PC-9 (cell line): Measurements from ENCODE around the gene CXXC5. TPM values are rescaled to one million over a fixed set of nuclear protein-coding genes. Genes with fewer than 3 reads are reported as not detected.

ENCODE experiments used
- BruUV-seq: library from RNA; stranded (reverse); fragments of 400-500 nt; replicated peaks from 2 replicates; lab custom pipeline; 2021; lab: Mats Ljungman, UMichigan
- CTCF ChIA-PET: fragments of 300-600 bp; sonication (Branson Sonifier 250); formaldehyde crosslinking; loops from one replicate; lab custom pipeline; 2022; ENCODE audit warnings: antibody characterized with exemption; lab: Charles Lee
- POLR2A ChIA-PET: fragments of 300-600 bp; sonication (Branson Sonifier 250); formaldehyde crosslinking; loops from one replicate; lab custom pipeline; 2022; ENCODE audit warnings: antibody characterized with exemption; ENCODE audit not compliant: unreplicated experiment; lab: Charles Lee
- DNase-seq, 2 experiments: peaks; one replicate each; pipeline versions ENCODE4 v3.0.0 to v3.0.0-alpha.2; 2015 to 2022; ENCODE audit warnings: mixed read lengths in 1 of 2
- H2AFZ ChIP-seq: fragments of 200-600 bp; sonication (generic); 2 replicates; pipeline ENCODE4 v1.8.1; 2017; ENCODE audit warnings: antibody characterized with exemption
- H3F3A ChIP-seq: fragments of 200-600 bp; sonication (generic); 2 replicates; pipeline ENCODE4 v1.8.1; 2017; ENCODE audit warnings: antibody characterized with exemption, mild to moderate bottlenecking, low read depth; ENCODE audit not compliant: insufficient read depth
- H3K27ac ChIP-seq: fragments of 200-600 bp; sonication (generic); 2 replicates; pipeline ENCODE4 v1.6.1; 2016; ENCODE audit warnings: mixed run types
- H3K27me3 ChIP-seq: fragments of 200-600 bp; sonication (generic); 2 replicates; pipeline ENCODE4 v1.6.1; 2016; ENCODE audit warnings: low read depth, mixed run types; ENCODE audit not compliant: insufficient read depth
- H3K36me3 ChIP-seq: fragments of 200-600 bp; sonication (generic); 2 replicates; pipeline ENCODE4 v1.6.1; 2016; ENCODE audit warnings: low read depth, mixed run types
- H3K4me1 ChIP-seq: fragments of 200-600 bp; sonication (generic); replicated peaks from 2 replicates; pipeline ENCODE4 v1.6.1; 2016; ENCODE audit warnings: mixed run types; ENCODE audit not compliant: insufficient read depth
- H3K4me2 ChIP-seq: fragments of 200-600 bp; sonication (generic); 2 replicates; pipeline ENCODE4 v1.6.1; 2017; ENCODE audit warnings: mixed run types
- H3K4me3 ChIP-seq: fragments of 200-600 bp; sonication (generic); 2 replicates; pipeline ENCODE4 v1.6.1; 2016; ENCODE audit warnings: mixed run types
- H3K79me2 ChIP-seq: fragments of 200-600 bp; sonication (generic); 2 replicates; pipeline ENCODE4 v1.6.1; 2017; ENCODE audit warnings: low read depth, mixed run types
- H3K9me2 ChIP-seq: fragments of 200-600 bp; sonication (generic); 2 replicates; pipeline ENCODE4 v1.8.1; 2017; ENCODE audit warnings: mild to moderate bottlenecking; ENCODE audit not compliant: insufficient read depth
- H3K9me3 ChIP-seq: fragments of 200-600 bp; sonication (generic); 2 replicates; pipeline ENCODE4 v1.8.1; 2016; ENCODE audit warnings: low read depth; ENCODE audit not compliant: insufficient read depth
- H4K20me1 ChIP-seq: fragments of 200-600 bp; sonication (generic); 2 replicates; pipeline ENCODE4 v1.8.1; 2017; ENCODE audit not compliant: insufficient read depth
- EZH2 ChIP-seq: fragments of 200-600 bp; sonication (generic); IDR thresholded peaks from 2 replicates; pipeline ENCODE4 v1.8.0; 2017; ENCODE audit warnings: antibody characterized with exemption, low read depth
- intact Hi-C: fragments of 100-400 bp; cut with micrococcal nuclease; formaldehyde crosslinking; loops from one replicate; pipeline ENCODE4 v1.10.0; 2022; ENCODE audit not compliant: unreplicated experiment
- total RNA-seq: library from RNA; stranded (reverse); gene quantifications from 2 replicates; pipeline ENCODE4 v1.2.3, GENCODE V29; 2021
- TF ChIP-seq, protein P1 (sequence below): fragments of 200-600 bp; sonication (generic); conservative IDR thresholded peaks from 2 replicates; pipeline ENCODE4 v1.6.1; 2017; ENCODE audit warnings: mixed run types, antibody characterized with exemption, mild to moderate bottlenecking, moderate library complexity

The CXXC5 gene
- total RNA-seq, 1 experiment from 2014 or later = 59.9 TPM

DNA sequence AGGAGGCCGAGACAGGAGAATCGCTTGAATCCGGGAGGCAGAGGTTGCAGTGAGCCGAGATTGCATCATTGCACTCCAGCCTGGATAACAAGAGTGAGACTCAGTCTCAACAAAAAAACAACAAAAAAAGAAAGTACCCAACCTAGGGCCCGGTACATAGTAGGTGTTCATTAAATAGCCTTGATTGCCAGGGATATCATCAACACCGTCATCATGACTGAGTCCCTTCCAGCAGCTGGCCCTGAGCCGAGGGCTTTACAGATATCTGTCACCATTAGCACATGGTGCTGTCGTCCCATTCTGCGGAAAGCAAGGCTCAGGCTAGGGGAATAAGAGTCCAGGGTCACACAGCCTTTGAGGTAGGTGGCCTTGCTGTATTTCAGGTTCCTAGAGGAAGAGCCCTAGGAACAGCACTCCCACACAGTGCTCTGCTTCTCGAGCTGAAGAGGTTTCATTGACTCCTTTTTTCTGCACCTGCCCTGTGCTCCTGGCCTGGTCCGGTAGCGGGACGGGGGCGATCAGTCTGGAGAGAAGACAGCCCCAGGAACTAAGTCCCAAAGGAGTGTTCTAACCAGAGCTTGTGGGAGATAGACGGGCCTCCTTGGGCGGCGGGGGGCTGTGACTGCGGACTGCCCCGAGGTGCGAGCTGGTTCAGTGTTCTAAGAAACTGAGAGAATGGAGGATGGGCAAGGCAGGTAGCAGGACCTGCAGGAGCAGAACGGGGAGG, 48.2 kb downstream of the CXXC5 start:
- Histone ChIP-seq H3K9me2 (no peaks in the 10 kb centered on the region), H2AFZ (peak overlapping the region; percentile 59; the same call in 1 of the 2 replicates), H3K9me3 (no peaks in the 10 kb centered on the region), H3K4me2 (peak overlapping the region; percentile 70), H4K20me1 (no peaks in the 10 kb centered on the region), H3K79me2 (no peaks in the 10 kb centered on the region), H3K27me3 (peaks cover 15% of the 10 kb centered on the region; the same call in 1 of the 2 replicates), H3F3A (peaks cover 11% of the 10 kb centered on the region; the same call in 1 of the 2 replicates), H3K4me1 (peaks cover 4% of the 10 kb centered on the region; the same call in 1 of the 2 replicates), H3K27ac (no peak overlapping the region), H3K4me3 (peak overlapping the region; percentile 45; the same call in 1 of the 2 replicates), H3K36me3 (no peaks in the 10 kb centered on the region)
- intact Hi-C loops = loop anchor here (2.0 kb wide), 2 partner anchors 48 to 68 kb away; partner anchors contain the start of gene CXXC5
- TF ChIP-seq, protein P1, sequence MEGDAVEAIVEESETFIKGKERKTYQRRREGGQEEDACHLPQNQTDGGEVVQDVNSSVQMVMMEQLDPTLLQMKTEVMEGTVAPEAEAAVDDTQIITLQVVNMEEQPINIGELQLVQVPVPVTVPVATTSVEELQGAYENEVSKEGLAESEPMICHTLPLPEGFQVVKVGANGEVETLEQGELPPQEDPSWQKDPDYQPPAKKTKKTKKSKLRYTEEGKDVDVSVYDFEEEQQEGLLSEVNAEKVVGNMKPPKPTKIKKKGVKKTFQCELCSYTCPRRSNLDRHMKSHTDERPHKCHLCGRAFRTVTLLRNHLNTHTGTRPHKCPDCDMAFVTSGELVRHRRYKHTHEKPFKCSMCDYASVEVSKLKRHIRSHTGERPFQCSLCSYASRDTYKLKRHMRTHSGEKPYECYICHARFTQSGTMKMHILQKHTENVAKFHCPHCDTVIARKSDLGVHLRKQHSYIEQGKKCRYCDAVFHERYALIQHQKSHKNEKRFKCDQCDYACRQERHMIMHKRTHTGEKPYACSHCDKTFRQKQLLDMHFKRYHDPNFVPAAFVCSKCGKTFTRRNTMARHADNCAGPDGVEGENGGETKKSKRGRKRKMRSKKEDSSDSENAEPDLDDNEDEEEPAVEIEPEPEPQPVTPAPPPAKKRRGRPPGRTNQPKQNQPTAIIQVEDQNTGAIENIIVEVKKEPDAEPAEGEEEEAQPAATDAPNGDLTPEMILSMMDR = no peak
- TF ChIP-seq EZH2 = no peak
- BruUV-seq = no TSS peak
- POLR2A ChIA-PET = interaction anchor here (0.6 kb wide), 1 partner anchor 46 kb away, joined by 5 read pairs; no protein-coding TSS in a partner anchor
- no peak for DNase-seq
- CTCF ChIA-PET = no interaction called here

DNA sequence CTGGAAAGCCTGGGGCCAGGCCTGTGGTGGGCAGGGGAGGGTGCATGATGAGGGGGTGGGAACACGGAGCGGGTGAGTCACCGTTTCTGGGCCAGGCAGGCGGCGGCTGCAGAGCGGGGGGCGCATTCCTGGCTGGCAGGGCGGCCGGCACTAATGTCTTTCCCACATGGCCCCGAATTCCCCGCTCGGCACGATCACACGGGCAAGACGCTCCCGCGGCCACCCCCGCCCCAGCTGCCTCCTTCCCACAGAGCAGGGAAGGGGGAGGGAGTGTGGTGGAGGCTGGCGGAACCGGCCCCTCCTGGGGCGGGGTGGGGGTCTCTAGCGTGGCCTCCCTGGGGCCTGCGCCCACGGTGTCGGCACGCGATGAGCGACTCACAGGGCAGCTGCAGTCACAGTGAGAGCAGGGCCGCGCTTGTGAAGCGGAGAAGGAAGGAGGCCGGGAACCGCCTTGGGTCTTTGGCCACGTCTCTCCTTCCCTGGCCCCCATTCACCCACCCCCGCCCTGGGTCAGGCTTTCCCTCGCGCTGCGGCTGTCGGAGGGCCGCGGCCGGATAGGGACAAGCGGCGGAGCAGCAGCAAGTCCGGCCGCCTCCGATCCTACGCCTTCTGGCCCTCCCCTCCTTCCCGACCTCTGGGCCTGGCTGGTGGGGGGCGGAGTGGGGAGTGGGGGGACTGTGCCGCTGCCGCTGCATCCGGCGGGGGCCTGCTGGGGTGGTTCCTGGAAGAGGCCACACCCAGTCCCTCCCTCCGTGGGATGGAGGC, 48.9 kb downstream of the CXXC5 start:
- H3K9me3 ChIP-seq = no peaks in the 10 kb centered on the region
- peaks cover 11% of the 10 kb centered on the region; the same call in 1 of the 2 replicates for H3F3A ChIP-seq
- H3K27me3 ChIP-seq = peaks cover 15% of the 10 kb centered on the region; the same call in 1 of the 2 replicates
- peak overlapping the region; percentile 70 for H3K4me2 ChIP-seq
- TF ChIP-seq, protein P1 = no peak
- no peak for TF ChIP-seq EZH2
- H4K20me1 ChIP-seq = no peaks in the 10 kb centered on the region
- H3K36me3 ChIP-seq = no peaks in the 10 kb centered on the region
- peak overlapping the region; percentile 45; the same call in 1 of the 2 replicates for H3K4me3 ChIP-seq
- CTCF ChIA-PET = no interaction called here
- no peaks in the 10 kb centered on the region for H3K9me2 ChIP-seq
- TSS peak; percentile 68 for BruUV-seq
- peak in 1 of 2 experiments; percentile 75 for DNase-seq
- POLR2A ChIA-PET = interaction anchor here (0.6 kb wide), 1 partner anchor 46 kb away, joined by 5 read pairs; no protein-coding TSS in a partner anchor
- H3K27ac ChIP-seq = no peak overlapping the region
- H3K79me2 ChIP-seq = no peaks in the 10 kb centered on the region
- peak overlapping the region; percentile 59 for H2AFZ ChIP-seq
- intact Hi-C loops = loop anchor here (2.0 kb wide), 2 partner anchors 48 to 68 kb away; partner anchors contain the start of gene CXXC5
- H3K4me1 ChIP-seq = peaks cover 4% of the 10 kb centered on the region; the same call in 1 of the 2 replicates

DNA sequence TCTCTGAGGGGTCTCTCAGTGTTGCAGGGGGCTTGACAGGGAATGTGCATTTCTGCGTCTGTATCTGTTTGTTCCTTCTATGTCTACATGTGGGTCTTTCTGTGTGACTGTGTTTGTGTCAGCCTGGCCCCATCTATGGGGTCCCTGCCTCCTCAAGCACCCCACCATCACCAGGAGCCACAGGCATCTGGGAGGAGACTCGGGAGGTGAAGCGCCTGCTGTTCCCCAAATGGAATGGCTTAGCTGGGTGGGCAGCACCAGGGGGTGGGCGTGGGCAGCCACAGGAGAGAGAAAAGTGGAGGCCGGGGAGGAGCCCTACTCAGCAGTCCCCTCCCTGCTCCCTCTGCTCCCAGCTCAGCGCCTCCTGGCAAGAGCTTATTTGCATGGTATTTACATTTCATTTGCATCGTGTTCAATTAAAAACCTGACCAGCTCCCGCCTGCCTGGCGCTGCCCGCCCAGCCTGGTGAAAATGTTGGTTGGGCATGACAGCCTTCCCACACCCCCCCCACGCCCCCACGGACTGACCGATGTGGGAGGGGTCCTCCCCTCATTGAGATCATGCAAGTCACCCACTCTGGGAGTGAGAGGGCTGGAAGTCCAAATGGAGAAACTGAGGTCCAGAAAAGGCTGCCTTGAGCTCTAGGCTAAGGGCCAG, 50.5 kb downstream of the CXXC5 start:
- Histone ChIP-seq H4K20me1 (no peaks in the 10 kb centered on the region), H3F3A (peaks cover 11% of the 10 kb centered on the region; the same call in 1 of the 2 replicates), H3K36me3 (no peaks in the 10 kb centered on the region), H3K4me2 (no peak overlapping the region), H2AFZ (no peak overlapping the region), H3K4me1 (peaks cover 4% of the 10 kb centered on the region; the same call in 1 of the 2 replicates), H3K27me3 (peaks cover 15% of the 10 kb centered on the region; the same call in 1 of the 2 replicates), H3K4me3 (no peak overlapping the region), H3K9me2 (no peaks in the 10 kb centered on the region), H3K27ac (no peak overlapping the region), H3K79me2 (no peaks in the 10 kb centered on the region), H3K9me3 (no peaks in the 10 kb centered on the region)
- intact Hi-C loops = no loop called here
- CTCF ChIA-PET = interaction anchor here (0.5 kb wide), 1 partner anchor 47 kb away, joined by 3 read pairs; no protein-coding TSS in a partner anchor
- POLR2A ChIA-PET = no interaction called here
- peak in 1 of 2 experiments; percentile 38 for DNase-seq
- TF ChIP-seq, protein P1 = no peak
- no peak for TF ChIP-seq EZH2
- no TSS peak for BruUV-seq
